Lung (tissue), 12 donors: ENCODE data around the gene GPRC6A. TPM values are rescaled to one million over a fixed set of nuclear protein-coding genes. Genes with fewer than 3 reads are reported as not detected.

Experiments
- ATAC-seq: fragments of 200-7000 bp; cut with Tn5 transposase; one replicate; pipeline ENCODE4 v1.9.1; 2020; ENCODE audit warnings: moderate number of reproducible peaks; ENCODE audit not compliant: insufficient read depth, low FRiP score
- DNase-seq, 3 donors: peaks; one replicate each; pipeline ENCODE4 v3.0.0-alpha.2; 2013 to 2017
- H3K27ac ChIP-seq, 2 donors: one replicate each; pipeline ENCODE4 v1.5.1; 2013; ENCODE audit warnings: mild to moderate bottlenecking in 2 of 2, moderate library complexity in 2 of 2, control low read depth in 1 of 2, inconsistent platforms in 1 of 2, low read depth in 1 of 2, low read length in 1 of 2
- H3K27me3 ChIP-seq, 3 donors: one replicate each; pipeline ENCODE4 v1.5.1; 2013; ENCODE audit warnings: low read length in 2 of 3; ENCODE audit not compliant: control insufficient read depth in 3 of 3, insufficient read depth in 3 of 3
- H3K36me3 ChIP-seq, 4 donors: one replicate each; pipeline ENCODE4 v1.5.1; 2013; ENCODE audit warnings: low read length in 4 of 4, mild to moderate bottlenecking in 1 of 4, moderate library complexity in 1 of 4; ENCODE audit not compliant: control insufficient read depth in 4 of 4, insufficient read depth in 4 of 4
- H3K4me1 ChIP-seq, 5 donors: one replicate each; pipeline ENCODE4 v1.5.1; 2013; ENCODE audit warnings: low read length in 5 of 5, mild to moderate bottlenecking in 2 of 5, moderate library complexity in 1 of 5; ENCODE audit not compliant: control insufficient read depth in 5 of 5, insufficient read depth in 5 of 5
- H3K4me3 ChIP-seq: one replicate; pipeline ENCODE4 v1.5.1; 2013; ENCODE audit warnings: mild to moderate bottlenecking, control low read depth, moderate library complexity
- H3K9ac ChIP-seq, 2 donors: one replicate each; pipeline ENCODE4 v1.5.1; 2013; ENCODE audit warnings: low read length in 2 of 2, control low read depth in 1 of 2; ENCODE audit not compliant: insufficient read depth in 1 of 2
- H3K9me3 ChIP-seq, 4 donors: one replicate each; pipeline ENCODE4 v1.5.1; 2013; ENCODE audit warnings: low read length in 3 of 4, mild to moderate bottlenecking in 1 of 4, moderate library complexity in 1 of 4; ENCODE audit not compliant: control insufficient read depth in 4 of 4, insufficient read depth in 3 of 4
- CTCF ChIP-seq: IDR thresholded peaks from 2 replicates; pipeline ENCODE4 v1.5.1; 2012; ENCODE audit warnings: mild to moderate bottlenecking; ENCODE audit errors: control extremely low read depth, extremely low read depth
- WGBS, 2 donors: extraction: QIAGEN DNeasy Blood & Tissue Kit; methylation state at CpG; one replicate each; pipeline ENCODE4 v1.1.7; 2013; 5-methylcytosine and 5-hydroxymethylcytosine counted together
- polyA plus RNA-seq, 2 donors: library from polyadenylated mRNA; stranded (reverse); fragments of 200-250 nt; gene quantifications; one replicate each; pipeline ENCODE4 v1.2.1, GENCODE V29; 2013
- total RNA-seq, 2 donors: library from RNA; depleted of rRNA in 1 of 2; stranded (reverse); fragments of >200 nt in 1 of 2; gene quantifications; one replicate each; pipeline ENCODE4 v1.2.1, GENCODE V29; 2014 to 2021
- donor health status: control.
- donor health status: control.
- donor health status: Bipolar disorder and iron deficiency.
- donor health status: healthy.
- donor health status: DM: yes; HTN: yes; CAD: no.

GPRC6A gene
- total and polyA plus RNA-seq, 4 donors = not detected

GRCh38 chr6:116764629-116764960 is 64.3 kb downstream of the GPRC6A start:
- Histone ChIP-seq H3K27ac (peak overlapping the region in 1 of 2 donors; percentile 42), H3K9me3 (no peaks in the 10 kb centered on the region), H3K4me1 (peaks cover 0 to 44% (median 0%) of the 10 kb centered on the region in 5 donors), H3K27me3 (peaks cover 0 to 2% (median 0%) of the 10 kb centered on the region in 3 donors), H3K36me3 (peaks cover 0 to 9% (median 4%) of the 10 kb centered on the region in 4 donors), H3K9ac (peak overlapping the region; percentile 82 to 87), H3K4me3 (peak overlapping the region; percentile 42)
- 32 to 40% methylated on average over 19 of the region's 19 CpGs for WGBS, 2 donors
- no peak for TF ChIP-seq CTCF
- ATAC-seq (no peak), DNase-seq (peak; percentile 65 to 75 (median 72))

- peak overlapping the region; percentile 42 for H3K4me3 ChIP-seq
- WGBS, 2 donors = 76 to 86% methylated on average over 11 of the region's 11 CpGs
- peaks cover 0 to 2% (median 0%) of the 10 kb centered on the region in 3 donors for H3K27me3 ChIP-seq
- DNase-seq (peak; percentile 51 to 87 (median 87)), ATAC-seq (no peak)
- H3K27ac ChIP-seq = peak overlapping the region in 1 of 2 donors; percentile 42
- no peaks in the 10 kb centered on the region for H3K9me3 ChIP-seq
- peaks cover 0 to 40% (median 0%) of the 10 kb centered on the region in 5 donors for H3K4me1 ChIP-seq
- H3K9ac ChIP-seq = peak overlapping the region; percentile 83 to 87
- no peak for TF ChIP-seq CTCF
- peaks cover 0 to 11% (median 4%) of the 10 kb centered on the region in 4 donors for H3K36me3 ChIP-seq
These were observed 64.8 kb downstream of the GPRC6A start for GRCh38 chr6:116763906-116764628.

- Histone ChIP-seq H3K27me3 (peaks cover 0 to 2% (median 0%) of the 10 kb centered on the region in 3 donors), H3K9ac (no peak overlapping the region), H3K4me3 (no peak overlapping the region), H3K27ac (no peak overlapping the region), H3K36me3 (peaks cover 0 to 11% (median 4%) of the 10 kb centered on the region in 4 donors), H3K4me1 (peaks cover 0 to 37% (median 0%) of the 10 kb centered on the region in 5 donors), H3K9me3 (no peaks in the 10 kb centered on the region)
- no peak for ATAC-seq
- DNase-seq = peak in 1 of 3 donors; percentile 30
- TF ChIP-seq CTCF = no peak
These were observed 65.8 kb downstream of the GPRC6A start for GRCh38 chr6:116763048-116763447.
